Activated naive CD8-positive, alpha-beta T cell (primary cell): ENCODE results near the gene IGSF5.

ENCODE experiments used
- H3K27ac Mint-ChIP-seq: one replicate; pipeline ENCODE4 v1.8.0; 2021; ENCODE audit warnings: mixed read lengths
- H3K27me3 Mint-ChIP-seq: one replicate; pipeline ENCODE4 v1.8.0; 2021; ENCODE audit warnings: mixed read lengths
- H3K36me3 Mint-ChIP-seq: one replicate; pipeline ENCODE4 v1.8.0; 2021; ENCODE audit warnings: mixed read lengths
- H3K4me1 Mint-ChIP-seq: one replicate; pipeline ENCODE4 v1.8.0; 2021; ENCODE audit warnings: low read depth, mixed read lengths
- H3K4me3 Mint-ChIP-seq: one replicate; pipeline ENCODE4 v1.8.0; 2021; ENCODE audit warnings: mild to moderate bottlenecking, mixed read lengths
- H3K9me3 Mint-ChIP-seq: one replicate; pipeline ENCODE4 v1.8.0; 2021; ENCODE audit warnings: low read depth, mixed read lengths

Gene IGSF5

GRCh38 chr21:39834543-39834942 is 89.6 kb downstream of the IGSF5 start:
- Mint-ChIP-seq H3K9me3 (peaks cover 4% of the 10 kb centered on the region), H3K4me1 (no peaks in the 10 kb centered on the region), H3K27ac (no peak overlapping the region), H3K4me3 (no peak overlapping the region), H3K27me3 (peaks cover 8% of the 10 kb centered on the region), H3K36me3 (no peaks in the 10 kb centered on the region)

DNA sequence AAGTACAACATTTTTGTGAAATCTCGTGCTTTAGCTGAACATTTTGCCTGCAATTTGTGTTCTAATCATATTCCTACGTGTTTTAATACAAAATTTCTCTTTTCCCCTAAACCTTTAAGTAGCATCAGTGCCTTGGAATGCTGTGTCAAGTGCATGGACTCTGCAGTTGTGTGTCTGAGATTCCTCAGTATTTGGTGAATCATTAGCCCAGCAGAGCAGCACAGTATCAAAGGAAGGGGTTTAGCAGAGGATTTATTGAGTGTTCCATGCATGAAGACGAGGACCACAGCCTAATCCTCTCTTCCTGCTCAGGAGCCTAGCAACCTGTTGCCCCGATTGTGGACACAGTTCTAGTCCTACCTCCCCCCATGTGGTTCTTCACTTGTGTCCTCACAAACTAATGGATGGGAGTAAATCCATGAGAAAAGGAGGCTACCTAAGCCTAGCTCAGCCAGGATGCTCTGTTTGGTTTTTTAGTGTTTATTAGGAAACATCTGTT is 92.9 kb downstream of the IGSF5 start:
- Mint-ChIP-seq H3K27me3 (peaks cover 11% of the 10 kb centered on the region), H3K4me3 (no peak overlapping the region), H3K36me3 (no peaks in the 10 kb centered on the region), H3K4me1 (no peaks in the 10 kb centered on the region), H3K9me3 (peaks cover 4% of the 10 kb centered on the region), H3K27ac (no peak overlapping the region)

DNA sequence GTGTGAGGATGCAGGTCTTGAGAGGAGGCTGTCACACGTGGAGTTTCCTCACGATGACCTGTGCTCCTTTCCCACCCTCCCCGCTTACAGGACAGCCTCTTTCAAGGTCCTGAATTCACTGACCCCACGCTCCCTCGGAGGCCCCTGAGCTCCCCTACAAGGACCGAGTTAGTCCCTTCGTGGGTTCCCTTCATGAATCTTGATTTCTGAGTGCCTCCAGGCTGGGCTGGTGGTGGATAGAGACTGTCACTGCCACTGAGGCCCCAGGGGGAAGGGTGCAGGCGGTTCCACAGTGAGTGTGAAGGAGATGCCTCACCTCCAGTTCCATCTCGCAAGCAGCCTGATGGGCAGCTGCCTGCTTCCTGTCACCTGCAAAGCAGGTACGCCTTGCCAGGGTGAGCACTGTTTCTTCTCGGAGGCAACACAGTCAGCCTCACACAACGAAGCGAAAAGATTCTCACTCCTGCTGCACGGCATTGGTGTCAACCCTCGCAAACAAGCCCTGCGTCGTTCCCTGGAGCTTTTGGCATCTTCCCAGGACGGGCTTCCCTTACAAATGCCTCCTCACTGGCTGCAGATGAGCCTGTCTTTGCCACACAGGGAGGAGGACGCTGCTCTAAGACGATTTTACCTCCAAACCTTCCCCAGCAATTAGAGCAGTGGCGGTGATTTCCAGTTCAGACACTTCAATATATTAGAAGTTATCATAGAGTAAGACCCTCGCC is 95.6 kb downstream of the IGSF5 start:
- Mint-ChIP-seq H3K4me1 (no peaks in the 10 kb centered on the region), H3K27me3 (peaks cover 13% of the 10 kb centered on the region), H3K9me3 (no peaks in the 10 kb centered on the region), H3K36me3 (no peaks in the 10 kb centered on the region), H3K4me3 (no peak overlapping the region), H3K27ac (no peak overlapping the region)

DNA sequence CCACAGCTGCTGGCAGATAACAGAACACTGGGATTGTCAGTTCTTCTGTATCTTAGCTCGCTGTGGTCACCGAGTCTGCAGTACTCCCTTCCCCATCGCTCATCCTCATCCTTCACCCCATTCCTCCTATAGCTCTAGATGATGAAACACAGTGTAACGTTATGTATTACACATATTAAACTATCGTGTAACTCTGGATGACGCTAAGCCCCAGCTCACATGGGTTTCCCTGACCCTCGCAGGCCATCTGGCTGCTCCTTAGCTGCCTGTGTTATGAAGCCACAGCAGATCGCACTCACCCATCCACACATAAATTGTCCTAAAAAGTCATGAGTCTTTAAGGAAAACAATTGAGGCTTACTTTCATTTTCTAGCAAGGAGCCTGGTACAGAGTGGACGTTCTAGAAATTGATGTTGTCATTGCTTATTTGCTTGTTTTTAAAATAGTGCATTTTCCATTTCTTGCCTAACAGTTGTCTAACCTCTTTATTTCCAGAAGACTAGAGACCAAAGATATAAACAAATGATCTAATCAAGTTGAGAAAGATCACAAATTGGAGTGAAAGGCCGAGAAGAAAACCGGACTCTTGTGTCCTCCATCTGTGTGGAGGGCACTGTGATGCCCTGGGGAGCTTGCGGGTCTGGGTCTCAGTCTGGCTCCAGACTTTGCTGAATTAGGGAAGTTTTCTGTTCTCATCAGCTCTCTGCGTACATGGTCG is 97.9 kb downstream of the IGSF5 start:
- peaks cover 11% of the 10 kb centered on the region for H3K27me3 Mint-ChIP-seq
- no peaks in the 10 kb centered on the region for H3K9me3 Mint-ChIP-seq
- no peaks in the 10 kb centered on the region for H3K4me1 Mint-ChIP-seq
- no peak overlapping the region for H3K4me3 Mint-ChIP-seq
- H3K36me3 Mint-ChIP-seq = no peaks in the 10 kb centered on the region
- H3K27ac Mint-ChIP-seq = no peak overlapping the region

GRCh38 chr21:39843483-39843882 is 98.5 kb downstream of the IGSF5 start:
- H3K9me3 Mint-ChIP-seq = no peaks in the 10 kb centered on the region
- no peaks in the 10 kb centered on the region for H3K36me3 Mint-ChIP-seq
- H3K27me3 Mint-ChIP-seq = peaks cover 9% of the 10 kb centered on the region
- no peak overlapping the region for H3K4me3 Mint-ChIP-seq
- H3K4me1 Mint-ChIP-seq = no peaks in the 10 kb centered on the region
- no peak overlapping the region for H3K27ac Mint-ChIP-seq

GRCh38 chr21:39843916-39844315 is 98.9 kb downstream of the IGSF5 start:
- Mint-ChIP-seq H3K27ac (no peak overlapping the region), H3K36me3 (no peaks in the 10 kb centered on the region), H3K4me1 (no peaks in the 10 kb centered on the region), H3K4me3 (no peak overlapping the region), H3K27me3 (peaks cover 9% of the 10 kb centered on the region), H3K9me3 (no peaks in the 10 kb centered on the region)

GRCh38 chr21:39845571-39846130 is 100.7 kb downstream of the IGSF5 start:
- Mint-ChIP-seq H3K4me3 (no peak overlapping the region), H3K27me3 (peaks cover 8% of the 10 kb centered on the region), H3K36me3 (no peaks in the 10 kb centered on the region), H3K27ac (no peak overlapping the region), H3K4me1 (no peaks in the 10 kb centered on the region), H3K9me3 (no peaks in the 10 kb centered on the region)

DNA sequence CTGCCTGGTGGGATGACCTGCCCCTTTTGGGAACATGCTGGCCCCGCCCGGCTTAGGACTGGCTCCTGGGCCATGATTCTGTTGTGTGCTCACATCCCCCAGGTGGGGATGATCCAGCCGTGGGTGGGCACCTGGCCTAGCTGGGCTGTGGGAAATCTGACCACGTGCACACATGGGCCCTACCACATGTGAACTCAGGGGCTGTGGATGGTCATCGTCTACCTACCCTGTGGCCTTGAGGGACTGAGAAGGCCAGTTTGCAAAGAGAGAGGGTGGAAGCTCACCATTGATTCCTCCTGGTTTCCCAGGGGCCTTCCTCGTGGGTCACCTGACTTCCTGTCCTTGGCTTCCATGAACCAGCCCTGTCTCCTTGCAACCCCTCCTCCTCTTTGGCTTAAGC is 102.9 kb downstream of the IGSF5 start:
- Mint-ChIP-seq H3K4me1 (no peaks in the 10 kb centered on the region), H3K4me3 (no peak overlapping the region), H3K9me3 (no peaks in the 10 kb centered on the region), H3K27ac (no peak overlapping the region), H3K27me3 (peaks cover 5% of the 10 kb centered on the region), H3K36me3 (no peaks in the 10 kb centered on the region)

GRCh38 chr21:39849014-39849655 is 104.2 kb downstream of the IGSF5 start:
- H3K4me3 Mint-ChIP-seq = no peak overlapping the region
- H3K27me3 Mint-ChIP-seq = no peaks in the 10 kb centered on the region
- no peak overlapping the region for H3K27ac Mint-ChIP-seq
- no peaks in the 10 kb centered on the region for H3K36me3 Mint-ChIP-seq
- H3K9me3 Mint-ChIP-seq = no peaks in the 10 kb centered on the region
- no peaks in the 10 kb centered on the region for H3K4me1 Mint-ChIP-seq

DNA sequence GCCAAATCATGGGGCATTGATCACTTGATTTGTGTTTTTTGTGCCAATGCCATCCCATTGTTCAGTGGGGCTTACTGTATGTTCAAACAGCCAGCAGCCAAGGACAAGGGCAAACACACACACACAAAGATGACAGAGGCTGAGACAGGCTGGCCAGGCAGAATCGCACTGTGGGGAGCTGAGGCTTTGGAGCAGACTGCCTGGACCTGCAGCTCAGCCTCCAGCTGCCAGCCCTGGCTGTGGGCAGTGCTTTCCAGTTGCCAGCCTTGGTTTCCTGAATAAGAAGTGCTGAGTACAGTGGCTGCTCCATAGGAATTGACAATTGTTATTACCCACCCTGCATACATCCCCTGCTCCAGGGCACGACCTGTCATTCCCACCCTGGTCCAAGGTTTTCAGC is 105.3 kb downstream of the IGSF5 start:
- Mint-ChIP-seq H3K4me3 (no peak overlapping the region), H3K4me1 (no peaks in the 10 kb centered on the region), H3K27me3 (no peaks in the 10 kb centered on the region), H3K9me3 (no peaks in the 10 kb centered on the region), H3K27ac (no peak overlapping the region), H3K36me3 (no peaks in the 10 kb centered on the region)

GRCh38 chr21:39851002-39851618 is 106.1 kb downstream of the IGSF5 start:
- Mint-ChIP-seq H3K27me3 (no peaks in the 10 kb centered on the region), H3K4me1 (no peaks in the 10 kb centered on the region), H3K4me3 (no peak overlapping the region), H3K27ac (peak overlapping the region; percentile 24), H3K36me3 (no peaks in the 10 kb centered on the region), H3K9me3 (no peaks in the 10 kb centered on the region)
